NCI-H128 (cell line): ENCODE results near the gene R3HDM2.
"Not testable (repeated sequence)": the region's sequence is repeated elsewhere in the genome, so short reads cannot be mapped to it uniquely, and the experiment has no call there.

ENCODE experiments used
- DNase-seq: peaks from one replicate; lab custom pipeline; 2025; ENCODE audit not compliant: unreplicated experiment; lab: John Stamatoyannopoulos, UW

R3HDM2 gene

GRCh38 chr12:57384478-57384877, 46.4 kb downstream of the R3HDM2 start:
- no peak for DNase-seq

- no peak for DNase-seq
These were observed 49.1 kb downstream of the R3HDM2 start for GRCh38 chr12:57381693-57382220.

- no peak for DNase-seq
These were observed 50.5 kb downstream of the R3HDM2 start for GRCh38 chr12:57380300-57380699.

- no peak for DNase-seq
These were observed 53.6 kb downstream of the R3HDM2 start for GRCh38 chr12:57377103-57377840.

DNA sequence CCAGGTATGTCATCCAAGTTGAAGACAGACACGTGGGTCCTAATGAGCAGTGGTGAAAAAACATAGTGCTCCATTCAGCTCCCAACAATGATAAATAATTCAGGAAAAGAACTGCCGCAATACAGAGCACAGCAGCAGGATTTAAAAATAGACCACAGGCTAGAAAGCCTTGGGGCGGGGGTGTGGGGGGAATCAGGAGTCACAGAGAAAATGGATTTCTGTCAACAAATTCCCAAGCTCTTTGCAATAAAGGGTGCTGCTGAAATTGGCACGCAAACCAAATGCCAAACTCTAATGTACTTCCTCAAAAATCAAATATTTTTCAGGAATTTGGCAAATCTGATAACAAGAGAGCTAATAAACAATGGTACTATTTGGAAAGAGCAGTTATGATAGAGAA, 58.6 kb downstream of the R3HDM2 start:
- no peak for DNase-seq

- no peak for DNase-seq
These were observed 60.1 kb downstream of the R3HDM2 start for GRCh38 chr12:57370696-57371095.

DNA sequence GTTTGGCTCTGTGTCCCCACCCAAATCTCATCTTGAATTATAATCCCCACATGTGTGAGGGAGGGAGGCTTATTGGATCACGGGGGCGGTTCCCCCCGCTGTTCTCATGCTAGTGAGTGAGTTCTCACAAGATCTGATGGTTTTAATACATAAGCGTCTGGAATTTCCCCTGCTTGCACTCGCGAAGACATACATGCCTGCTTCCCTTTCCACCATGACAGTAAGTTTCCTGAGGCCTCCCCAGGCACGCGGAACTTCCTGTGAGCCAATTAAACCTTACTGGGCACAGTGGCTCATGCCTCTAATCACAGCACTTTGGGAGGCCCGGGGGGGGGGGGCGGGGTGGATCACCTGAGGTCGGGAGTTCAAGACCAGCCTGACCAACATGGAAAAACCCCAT, 60.8 kb downstream of the R3HDM2 start:
- no peak for DNase-seq

DNA sequence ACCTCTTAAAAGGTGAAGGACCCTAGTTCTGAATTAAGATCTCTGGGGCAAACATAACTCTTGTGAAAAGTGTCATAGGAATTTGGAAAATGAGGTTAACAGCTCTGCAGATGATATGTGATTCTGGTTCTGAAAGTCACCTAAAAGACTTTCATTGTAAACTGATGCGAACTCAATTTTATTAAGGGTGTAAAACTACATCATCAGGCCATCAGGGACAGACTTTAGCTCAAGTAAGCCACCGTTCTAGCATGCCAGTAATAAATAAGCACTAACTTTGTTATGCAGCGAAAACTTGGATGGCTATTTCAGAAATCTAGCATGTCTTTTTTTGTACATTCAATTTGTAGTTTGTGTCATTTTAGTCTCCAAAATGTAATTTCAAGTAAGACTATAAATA, 61.6 kb downstream of the R3HDM2 start:
- DNase-seq, result no peak

DNA sequence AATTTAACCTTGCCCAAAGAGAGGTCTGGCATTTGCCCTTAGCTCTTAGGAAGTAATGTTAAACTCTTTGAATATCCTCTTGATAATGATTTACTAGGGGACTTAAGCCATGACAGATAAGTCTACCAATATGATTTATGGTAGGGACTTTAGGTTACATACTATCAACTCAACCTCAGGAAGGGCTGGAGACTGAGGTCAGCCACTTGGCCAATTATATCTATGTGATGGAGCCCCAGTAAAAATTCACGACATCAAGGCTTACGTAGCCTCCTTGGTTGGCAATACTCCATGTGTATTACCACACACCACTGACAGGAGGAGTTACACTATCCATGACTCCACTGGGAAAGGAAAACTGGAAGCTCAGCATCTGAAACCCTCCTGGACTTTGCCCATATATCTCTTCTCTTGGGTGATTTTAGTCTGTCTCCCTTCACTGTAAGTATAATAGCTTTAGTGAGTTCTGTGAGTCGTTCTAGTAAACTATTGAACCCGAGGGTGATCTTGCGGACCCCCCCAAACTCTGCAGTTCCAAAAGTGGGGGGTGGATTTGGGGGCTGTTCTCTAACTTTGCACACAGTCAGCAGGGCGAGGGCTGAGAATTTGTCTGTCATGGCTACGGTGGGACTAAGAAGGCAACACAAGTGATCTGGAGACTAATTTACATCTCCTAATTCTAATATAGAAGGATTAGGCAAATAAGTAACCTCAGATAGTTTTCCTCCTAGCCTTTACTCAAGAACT, 62.3 kb downstream of the R3HDM2 start:
- DNase-seq, result no peak

- no peak for DNase-seq
These were observed 63.7 kb downstream of the R3HDM2 start for GRCh38 chr12:57367121-57367520.

GRCh38 chr12:57366315-57366714, 64.5 kb downstream of the R3HDM2 start:
- DNase-seq, result no peak

GRCh38 chr12:57364156-57364555, 66.7 kb downstream of the R3HDM2 start:
- not testable (repeated sequence) for DNase-seq

GRCh38 chr12:57360468-57360867, 70.4 kb downstream of the R3HDM2 start:
- no peak for DNase-seq

DNA sequence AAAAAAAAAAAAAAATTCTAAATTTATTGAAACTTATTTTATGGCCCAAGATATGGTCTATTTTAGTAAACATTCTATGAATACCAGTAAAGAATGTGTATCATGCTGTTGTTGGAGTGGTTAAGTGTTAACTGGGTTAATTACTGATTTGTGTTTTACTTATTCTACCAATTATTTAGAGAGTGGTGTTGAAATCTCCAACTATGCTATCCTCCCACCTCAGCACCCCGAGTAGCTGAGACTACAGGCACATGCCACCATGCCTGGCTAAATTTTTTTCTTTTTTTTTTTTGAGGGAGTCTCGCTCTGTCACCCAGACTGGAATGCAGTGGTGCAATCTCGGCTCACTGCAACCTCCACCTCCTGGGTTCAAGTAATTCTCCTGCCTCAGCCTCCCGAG, 72.2 kb downstream of the R3HDM2 start:
- DNase-seq, result no peak

DNA sequence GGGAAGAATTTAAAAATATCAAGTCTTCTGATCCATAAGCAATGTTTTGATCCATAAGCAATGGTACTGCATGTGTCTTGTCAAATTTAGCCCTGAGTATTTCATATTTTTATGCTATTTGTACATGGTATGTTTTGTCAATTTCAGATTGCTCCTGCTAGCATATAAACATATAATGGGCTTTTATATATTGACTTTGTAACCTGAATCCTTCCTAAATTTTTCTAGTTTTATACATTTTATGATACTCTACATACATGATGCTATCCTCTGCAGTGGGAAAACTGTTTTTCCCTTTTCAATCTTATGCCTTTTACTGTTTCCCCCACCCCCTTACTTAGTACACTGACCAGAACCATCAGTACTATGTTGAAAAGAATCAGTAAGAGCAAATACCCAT, 75.1 kb downstream of the R3HDM2 start:
- DNase-seq, result no peak

- DNase-seq, result no peak
These were observed 78.7 kb downstream of the R3HDM2 start for GRCh38 chr12:57352166-57352565.

GRCh38 chr12:57347284-57347683, 83.6 kb downstream of the R3HDM2 start:
- DNase-seq, result no peak

DNA sequence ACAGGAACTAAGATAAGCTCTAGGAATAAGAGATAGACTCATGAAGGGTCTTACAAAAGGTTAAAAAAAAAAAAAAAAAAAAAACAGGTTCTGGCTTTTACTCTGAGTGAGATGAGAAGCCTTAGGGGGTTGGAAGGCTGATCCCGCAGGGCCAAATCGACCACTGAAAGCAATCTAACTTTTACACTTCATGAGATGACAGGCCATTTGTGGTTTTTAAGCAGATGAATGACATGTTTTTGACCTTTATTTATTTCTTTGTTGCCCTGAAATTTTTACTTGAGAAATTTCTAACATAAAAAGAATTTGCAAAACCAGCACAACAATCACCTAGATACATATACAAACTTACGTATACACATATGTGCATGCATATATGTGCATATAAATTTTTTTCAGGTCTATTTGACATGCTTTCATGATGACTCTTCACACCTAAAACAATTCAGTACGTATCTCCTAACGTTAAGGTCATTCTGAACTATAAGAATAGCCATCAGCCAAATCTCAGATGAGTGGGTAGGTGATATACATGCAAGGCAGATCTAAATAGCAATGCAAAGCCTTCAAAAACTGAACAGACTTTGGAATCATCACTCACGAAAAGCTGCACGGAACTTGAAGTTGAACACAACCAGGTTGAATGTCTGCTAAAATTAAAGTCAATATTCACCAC, 87.0 kb downstream of the R3HDM2 start:
- no peak for DNase-seq

- DNase-seq, result no peak
These were observed 88.6 kb downstream of the R3HDM2 start for GRCh38 chr12:57342207-57342691.

DNA sequence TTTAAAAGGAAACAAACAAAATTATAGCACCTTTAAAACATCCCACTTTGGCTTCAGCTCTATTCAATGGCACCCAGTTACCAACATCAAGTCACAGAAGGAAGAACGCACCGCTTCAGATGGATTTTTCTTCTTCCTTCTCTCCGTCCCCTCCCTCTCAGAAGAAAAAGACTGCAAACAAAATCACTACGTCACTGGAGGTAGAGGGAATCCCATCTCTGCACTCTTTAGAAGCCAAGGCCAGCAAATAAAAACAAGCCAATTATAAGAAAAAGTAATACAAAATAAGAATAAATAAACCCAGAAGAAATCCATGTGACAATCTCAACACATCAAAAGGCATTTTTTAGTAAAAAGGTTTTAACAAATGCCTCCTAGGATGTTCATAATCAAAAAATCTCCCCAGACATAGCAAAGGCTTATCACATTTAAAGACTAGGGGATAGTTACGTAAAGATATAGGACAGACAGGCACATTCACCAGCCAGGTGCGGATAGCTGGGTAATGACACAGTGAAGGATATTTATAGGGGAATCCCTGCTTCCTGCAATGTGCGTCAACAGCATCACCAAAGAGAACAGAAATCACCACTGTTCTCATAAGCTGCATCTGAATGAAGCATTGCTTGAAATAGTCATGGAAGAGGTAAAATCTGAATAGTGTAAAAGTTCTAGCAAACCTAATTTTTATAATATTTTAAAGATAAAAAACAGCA, 89.4 kb downstream of the R3HDM2 start:
- no peak for DNase-seq

- DNase-seq, result no peak
These were observed 90.7 kb downstream of the R3HDM2 start for GRCh38 chr12:57340104-57340503.
